KBM-7 (cell line): ENCODE measurements around the gene H2AZ2.
"Not testable (repeated sequence)": the region's sequence is repeated elsewhere in the genome, so short reads cannot be mapped to it uniquely, and the experiment has no call there.

Experiments used
- DNase-seq: peaks from one replicate; pipeline ENCODE4 v3.0.0-alpha.2; 2015
- in situ Hi-C: fragments of 300-500 bp; cut with MboI; formaldehyde crosslinking; loops from 2 replicates; pipeline ENCODE4 v1.14.3; 2020; ENCODE audit warnings: low sequenced_read_pairs, low pct_unique_long_range_greater_than_20kb, mixed read lengths

Gene H2AZ2

GRCh38 chr7:44793919-44794318, 54.0 kb downstream of the H2AZ2 start:
- no peak for DNase-seq

GRCh38 chr7:44791278-44792219, 56.3 kb downstream of the H2AZ2 start:
- no peak for DNase-seq
- in situ Hi-C loops, result no loop called here

More at GRCh38 chr7:44793919-44794318, 54.0 kb downstream of the H2AZ2 start:
- in situ Hi-C loops, result no loop called here

GRCh38 chr7:44789990-44790389, 57.9 kb downstream of the H2AZ2 start:
- DNase-seq, result no peak
- in situ Hi-C loops, result no loop called here

GRCh38 chr7:44787762-44788161, 60.1 kb downstream of the H2AZ2 start:
- DNase-seq, result no peak
- in situ Hi-C loops, result no loop called here

GRCh38 chr7:44787041-44787440, 60.8 kb downstream of the H2AZ2 start:
- DNase-seq, result no peak
- in situ Hi-C loops, result no loop called here

- in situ Hi-C loops, DNase-seq: not testable (repeated sequence)
Measured at GRCh38 chr7:44785218-44785617, 62.7 kb downstream of the H2AZ2 start.

GRCh38 chr7:44784364-44784763, 63.5 kb downstream of the H2AZ2 start:
- no peak for DNase-seq
- in situ Hi-C loops, result no loop called here

- DNase-seq, result no peak
- in situ Hi-C loops, result no loop called here
Measured at GRCh38 chr7:44783407-44783806, 64.5 kb downstream of the H2AZ2 start.

- no peak for DNase-seq
- in situ Hi-C loops, result no loop called here
Measured at GRCh38 chr7:44782460-44782859, 65.4 kb downstream of the H2AZ2 start.
